ENCODE results near the gene SLC41A1.

The SLC41A1 gene

GRCh38 chr1:205750138-205751035 lies 62.6 kb downstream of the SLC41A1 start, which contains the start of gene NUCKS1:
NUCKS1 (minus strand) TSS chr1:205750182; CDS start chr1:205749973, 209 bp downstream.
- peak; percentile 64 for FAIRE-seq

DNA sequence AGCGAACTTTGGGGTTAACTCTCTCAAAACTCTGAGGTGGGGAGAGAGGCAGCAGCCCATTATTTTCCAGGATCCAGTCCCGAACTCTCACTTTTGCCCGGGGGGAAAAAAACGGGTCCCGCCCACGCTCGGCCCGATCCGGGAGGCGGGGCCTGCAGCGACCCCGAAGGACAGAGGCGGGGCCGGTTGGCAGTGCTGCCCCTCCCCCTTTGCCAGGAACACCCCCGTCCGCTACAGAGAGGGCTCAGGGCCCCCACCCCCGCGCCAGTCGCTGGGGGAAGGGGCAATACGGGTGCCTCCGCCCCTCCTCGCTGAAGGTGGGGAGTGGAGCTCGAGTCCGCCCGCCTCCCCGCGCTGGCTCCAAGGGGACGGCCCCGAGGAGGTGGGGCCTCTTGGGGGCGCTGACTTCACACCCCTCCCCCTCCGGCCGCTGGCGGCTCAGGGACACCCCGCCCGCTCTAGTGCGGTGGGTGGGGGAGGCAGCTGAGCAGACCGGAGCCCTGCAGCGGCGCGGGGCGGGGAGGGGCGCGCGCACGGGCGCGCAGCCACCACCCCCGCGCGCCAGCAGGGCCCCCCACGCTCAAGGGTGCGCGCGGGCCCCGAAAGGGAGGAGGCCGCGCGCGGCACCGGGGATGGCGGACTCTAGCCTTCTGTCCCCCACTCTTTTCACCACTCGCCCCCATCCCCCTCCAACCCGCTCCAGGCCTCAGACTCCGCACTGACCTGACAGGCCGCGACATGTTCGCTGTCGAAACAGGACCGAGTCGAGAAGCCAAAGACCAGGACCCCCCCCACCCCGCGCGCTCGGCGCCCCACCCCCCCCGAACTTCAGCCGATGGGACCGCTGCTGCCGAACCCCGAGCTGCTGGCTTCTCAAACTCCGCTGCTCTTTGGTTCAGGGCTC lies 63.5 kb downstream of the SLC41A1 start:
- FAIRE-seq = no peak

- no peak for FAIRE-seq
Observed at GRCh38 chr1:205748403-205749233, 64.4 kb downstream of the SLC41A1 start.

DNA sequence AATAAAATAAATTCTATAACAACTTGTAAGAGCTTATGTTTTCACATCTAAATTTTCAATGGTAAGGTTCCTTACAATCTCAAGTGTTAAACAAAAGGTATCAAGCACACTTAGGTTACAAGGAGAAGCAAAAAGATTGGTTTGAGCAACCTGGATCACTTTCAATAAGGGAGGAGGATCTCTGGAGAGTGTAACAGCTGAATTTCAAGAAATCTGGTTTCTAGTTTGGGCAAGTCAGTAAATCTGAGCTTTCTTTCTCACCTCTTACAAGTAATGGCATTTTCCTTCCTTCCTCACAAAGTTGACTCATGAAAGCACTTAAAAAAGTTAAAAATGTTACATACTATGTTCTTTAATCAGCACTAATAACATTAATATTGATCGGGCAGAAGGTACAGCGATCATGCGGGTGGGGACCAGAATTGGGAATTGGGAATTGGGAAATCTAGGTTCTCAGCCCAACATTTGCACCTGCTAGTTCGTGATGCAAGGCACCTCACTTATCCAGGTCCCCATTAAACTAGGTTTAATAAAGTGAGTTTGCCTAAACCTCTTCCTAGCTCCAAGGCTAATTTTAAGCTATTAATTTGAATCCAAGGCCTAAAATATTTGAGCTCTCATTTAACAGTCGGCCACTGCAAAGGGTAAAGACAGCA lies 66.1 kb downstream of the SLC41A1 start:
- FAIRE-seq = no peak

DNA sequence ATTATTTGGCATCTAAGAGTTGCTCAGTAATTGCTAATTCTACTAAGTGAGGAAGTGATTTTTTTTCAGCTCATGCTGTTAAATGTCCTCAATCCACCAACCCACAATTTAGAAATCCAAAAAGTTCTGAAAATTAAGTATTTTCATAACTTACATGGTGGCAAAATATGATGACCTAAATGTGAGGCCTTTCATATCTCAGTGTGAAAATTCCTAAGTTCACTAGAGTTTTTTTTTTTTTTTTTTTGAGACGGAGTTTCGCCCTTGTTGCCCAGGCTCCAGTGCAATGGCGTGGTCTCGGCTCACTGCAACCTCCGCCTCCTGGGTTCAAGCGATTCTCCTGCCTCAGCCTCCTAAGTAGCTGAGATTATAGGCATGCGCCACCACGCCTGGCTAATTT lies 68.6 kb downstream of the SLC41A1 start:
- FAIRE-seq = no peak

DNA sequence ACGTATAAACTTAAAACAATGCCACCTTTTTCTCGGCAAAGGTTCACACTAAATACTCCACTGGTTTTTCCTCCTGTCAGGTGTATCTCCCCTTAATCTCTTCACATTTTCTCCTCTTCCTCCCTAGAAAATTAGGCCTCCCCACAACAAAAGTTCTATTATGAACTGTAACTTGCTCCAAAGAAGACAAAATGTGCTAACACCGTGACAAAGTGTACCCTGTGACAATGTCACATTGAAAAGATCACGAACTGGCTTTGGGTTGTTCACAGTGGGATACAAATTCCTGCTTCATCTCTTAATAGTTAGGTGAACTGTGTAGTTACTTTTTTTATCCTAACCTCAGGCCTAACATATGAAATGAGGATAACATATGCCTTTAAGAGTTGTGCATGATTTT lies 69.0 kb downstream of the SLC41A1 start:
- no peak for FAIRE-seq

DNA sequence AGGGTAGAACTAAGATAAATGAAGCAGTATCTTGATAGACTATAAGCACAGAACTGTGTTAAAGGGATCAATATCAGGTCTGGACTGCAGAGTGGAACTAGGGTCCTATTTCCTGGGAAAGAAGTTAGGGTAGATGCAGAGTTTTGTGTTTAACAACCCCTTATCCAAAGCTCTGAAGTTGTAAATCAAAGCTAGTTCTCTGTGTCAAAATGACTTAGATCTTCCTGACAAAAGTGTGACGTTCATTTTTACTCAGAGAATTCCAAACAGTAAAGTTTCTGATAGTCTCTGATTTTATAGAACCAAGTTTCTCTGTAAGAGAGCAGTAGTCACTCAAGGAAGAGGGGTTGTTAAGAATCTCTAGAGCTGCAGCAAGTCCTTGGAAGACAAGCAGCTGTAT lies 71.3 kb downstream of the SLC41A1 start:
- no peak for FAIRE-seq

DNA sequence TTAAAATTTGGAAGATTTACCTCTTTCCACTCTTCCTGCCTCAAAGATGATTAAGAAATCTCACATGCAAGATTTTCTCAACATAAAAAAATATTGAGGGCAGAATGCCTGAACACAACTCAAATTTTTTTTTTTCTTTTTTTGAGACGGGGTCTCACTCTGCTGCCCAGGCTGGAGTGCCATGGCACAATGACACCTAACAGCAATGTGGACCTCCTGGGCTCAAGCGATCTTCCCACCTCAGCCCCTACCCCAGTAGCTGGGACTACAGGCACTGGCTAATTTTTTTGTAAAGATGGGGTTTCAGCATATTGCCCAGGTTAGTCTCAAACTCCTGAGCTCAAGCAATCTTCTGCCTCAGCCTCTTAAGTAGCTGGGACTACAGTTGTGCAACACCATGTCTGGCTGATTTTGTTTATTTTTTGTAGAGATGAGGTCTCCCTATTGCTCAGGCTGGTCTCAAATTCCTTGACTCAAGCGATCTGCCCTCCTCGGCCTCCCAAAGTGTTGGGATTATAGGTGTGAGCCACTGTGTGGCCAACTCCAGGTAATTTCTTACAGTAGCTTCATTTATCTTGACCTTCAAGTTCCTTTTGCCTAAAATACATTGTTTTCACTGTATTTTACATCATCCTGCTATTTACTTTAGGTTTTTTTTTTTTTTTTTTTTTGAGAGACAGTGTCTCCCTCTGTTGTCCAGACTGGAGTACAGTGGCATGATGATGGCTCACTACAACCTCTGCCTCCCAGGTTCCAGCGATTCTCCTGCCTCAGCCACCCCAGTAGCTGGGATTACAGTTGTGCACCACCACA lies 73.4 kb downstream of the SLC41A1 start:
- no peak for FAIRE-seq
